ENCODE measurements around the gene ST6GALNAC3.

The ST6GALNAC3 gene

DNA sequence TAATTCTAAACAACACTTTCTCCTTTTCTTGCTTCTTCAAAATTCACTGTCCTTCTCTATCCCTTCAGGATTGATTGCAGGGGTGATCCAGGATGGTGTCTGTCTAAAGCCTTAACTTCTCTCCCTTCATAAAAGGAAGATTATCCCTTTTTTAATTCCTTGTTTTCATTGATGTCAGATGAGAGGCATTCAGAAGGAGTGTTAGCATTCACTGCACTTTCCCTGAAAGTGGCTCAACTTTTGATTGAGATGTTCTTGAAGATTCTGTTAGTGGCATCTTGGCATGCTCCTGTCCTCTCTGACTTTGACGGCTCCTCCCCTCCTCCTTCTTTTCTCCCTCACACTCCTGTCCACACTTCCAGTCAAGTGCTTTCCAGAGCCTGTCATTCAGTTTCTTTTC, 71.6 kb downstream of the ST6GALNAC3 start:
- no peak for DNase-seq

DNA sequence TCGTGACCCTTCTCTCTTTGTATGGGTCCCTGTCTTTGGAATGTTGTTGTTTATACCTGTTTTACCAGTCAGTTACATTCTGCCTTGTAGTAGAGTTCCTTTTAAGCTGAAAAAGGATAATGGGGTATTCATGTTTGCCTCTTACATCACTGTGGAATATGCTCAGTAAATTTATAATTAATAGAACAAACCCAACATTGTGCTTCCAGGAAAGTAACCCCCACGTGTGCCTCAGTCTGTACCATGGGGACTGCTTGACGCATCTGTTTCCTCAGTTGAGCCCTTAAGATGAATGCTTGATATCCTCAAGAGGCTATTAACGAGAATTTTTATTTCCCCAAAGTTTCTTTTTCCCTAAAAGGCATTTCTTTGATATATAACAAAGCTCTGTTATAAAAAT, 73.4 kb downstream of the ST6GALNAC3 start:
- DNase-seq = no peak

DNA sequence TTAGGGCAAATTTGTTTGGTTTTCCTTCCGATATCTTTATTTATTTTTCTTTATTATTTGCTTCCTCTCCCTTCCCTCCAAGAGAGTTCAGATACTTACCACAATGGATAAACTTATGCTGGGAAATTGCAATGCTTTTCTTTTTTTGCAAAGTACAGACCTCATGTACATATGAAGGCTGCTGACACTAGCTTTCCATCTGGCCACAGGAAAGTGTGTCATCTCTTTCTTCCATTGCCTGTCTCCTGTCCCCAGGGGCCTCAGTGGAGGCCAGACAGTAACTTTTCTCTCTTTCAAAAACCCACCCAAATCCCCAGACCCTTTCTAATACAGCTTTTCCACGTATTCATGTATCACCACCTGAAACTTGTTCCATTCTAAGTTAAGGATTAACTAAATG, 73.9 kb downstream of the ST6GALNAC3 start:
- DNase-seq = no peak

DNA sequence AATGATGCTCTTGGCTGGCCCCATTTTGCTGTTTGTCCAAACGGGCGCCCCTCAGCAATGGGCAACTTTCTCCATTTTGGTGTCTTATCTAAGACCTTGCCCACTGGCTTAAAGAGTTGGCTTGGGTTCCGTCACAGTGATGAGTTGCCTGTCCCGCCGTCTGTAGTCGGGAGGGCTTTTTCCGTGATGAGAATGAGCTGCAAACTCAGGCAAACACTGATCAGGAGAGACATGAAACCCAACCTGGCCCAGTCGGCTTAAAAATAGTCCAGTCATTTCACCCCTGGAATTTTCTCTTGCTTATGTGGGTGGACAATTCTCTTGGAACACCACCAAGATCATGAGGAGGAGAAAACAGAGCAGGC, 79.3 kb downstream of the ST6GALNAC3 start:
- no peak for DNase-seq

DNA sequence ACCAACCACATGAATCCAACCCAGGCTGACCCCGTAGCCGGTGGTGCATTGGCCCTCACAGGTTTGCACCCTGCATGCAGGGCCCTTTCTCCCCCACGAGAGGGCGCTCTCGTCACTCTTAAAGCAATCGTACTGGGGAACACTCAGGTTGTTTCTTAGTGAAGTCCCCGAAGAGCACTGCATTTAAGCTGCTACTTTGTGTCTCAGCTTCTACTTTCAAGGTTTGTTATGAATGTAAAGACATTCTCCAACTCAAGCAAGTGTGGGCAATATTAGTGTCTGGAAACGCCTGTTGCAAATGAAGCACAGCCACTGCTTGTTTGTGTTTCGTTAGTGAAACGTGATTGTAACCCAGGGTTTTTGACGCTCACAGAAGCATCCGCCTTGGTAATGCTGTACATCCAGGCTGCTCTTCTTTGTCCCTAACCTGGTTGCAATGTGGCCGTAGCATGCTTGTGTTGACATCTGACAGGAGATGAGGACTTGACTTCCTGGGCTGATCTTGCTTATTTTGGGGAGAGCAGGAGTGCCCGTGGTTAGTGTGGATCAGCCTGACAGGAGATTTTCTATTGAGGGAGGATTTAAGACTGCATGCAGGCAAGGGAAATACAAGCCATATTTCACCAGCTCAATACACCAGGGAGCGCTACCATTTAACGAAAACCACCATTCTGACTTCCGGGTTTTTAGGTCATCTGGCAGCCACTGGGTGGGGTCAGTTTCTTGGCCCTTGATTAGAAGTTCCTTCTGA, 79.8 kb downstream of the ST6GALNAC3 start:
- peak; percentile 82 for DNase-seq

DNA sequence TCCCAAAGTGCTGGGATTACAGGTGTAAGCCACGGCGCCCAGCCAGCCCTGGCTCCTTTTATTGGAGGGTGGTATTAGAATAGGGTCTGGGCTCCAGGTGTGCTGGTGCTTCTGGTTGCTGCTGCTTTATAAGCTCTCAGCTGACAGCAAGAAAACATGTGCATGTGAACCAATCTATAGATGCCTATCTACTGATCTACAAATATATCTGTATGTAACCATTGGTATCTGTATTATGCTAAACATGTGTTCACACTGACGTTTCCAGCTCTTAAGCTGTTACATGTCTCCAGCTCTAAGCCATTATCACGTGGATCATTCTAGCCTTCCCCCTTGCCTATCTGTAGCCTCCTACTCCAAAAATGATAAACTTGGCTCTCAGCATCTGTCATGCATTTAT, 82.4 kb downstream of the ST6GALNAC3 start:
- no peak for DNase-seq

DNA sequence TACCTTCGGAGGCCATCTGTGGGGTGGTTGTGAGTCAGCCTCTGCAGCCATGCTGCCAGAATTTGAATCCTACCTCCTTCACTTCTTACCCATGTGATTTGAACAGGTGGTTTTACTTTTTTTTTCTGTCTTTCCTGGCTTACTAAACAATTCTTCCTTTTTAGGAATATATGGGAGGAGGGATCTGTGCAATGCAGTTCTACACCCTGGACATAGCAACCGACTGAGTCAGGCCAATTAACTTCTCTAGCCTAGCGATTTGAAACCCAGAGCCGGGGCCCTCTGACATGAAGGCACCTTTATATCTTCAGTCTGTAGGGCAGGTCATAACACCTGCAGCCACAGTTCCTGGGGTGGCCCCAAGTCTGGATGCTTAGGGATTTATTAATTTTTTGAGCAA, 83.6 kb downstream of the ST6GALNAC3 start:
- no peak for DNase-seq

DNA sequence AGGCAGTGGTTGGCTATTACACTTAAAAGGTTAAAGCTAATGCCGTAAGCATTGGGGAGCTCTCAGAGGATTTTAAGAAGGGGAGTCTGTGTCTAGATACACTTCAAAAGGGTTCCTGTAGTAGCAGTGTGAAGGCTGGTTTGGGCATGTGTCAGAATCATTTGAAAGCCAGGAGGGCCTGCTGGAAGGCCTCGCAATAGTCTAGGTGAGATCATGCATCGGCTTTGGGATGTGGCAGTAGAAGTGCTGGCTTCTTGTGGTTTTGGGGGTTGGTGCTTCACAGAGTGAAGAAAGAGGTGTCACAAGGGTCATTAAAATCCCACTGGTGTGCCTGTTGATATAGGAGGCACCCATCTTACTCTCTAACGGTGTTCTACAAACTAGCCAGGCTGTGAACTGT, 85.7 kb downstream of the ST6GALNAC3 start:
- no peak for DNase-seq

DNA sequence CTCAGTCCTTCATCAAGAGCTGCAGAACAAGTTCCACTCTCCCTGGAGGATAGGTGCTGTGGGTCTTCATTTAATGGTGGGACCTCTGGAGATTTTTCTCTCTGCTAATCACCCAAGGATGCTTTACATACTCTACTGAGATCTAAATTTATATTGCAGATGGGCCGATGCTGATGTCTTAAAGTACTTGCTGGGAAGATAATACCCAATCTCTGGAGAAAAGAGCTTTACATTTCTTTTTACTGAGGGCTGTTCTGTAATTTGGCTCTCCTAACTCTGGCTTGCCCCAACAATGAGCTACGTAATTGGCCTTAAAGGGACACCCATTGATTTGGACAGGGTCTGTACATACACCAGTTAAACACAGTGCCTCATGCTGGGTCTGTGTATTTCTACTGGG, 86.9 kb downstream of the ST6GALNAC3 start:
- no peak for DNase-seq

DNA sequence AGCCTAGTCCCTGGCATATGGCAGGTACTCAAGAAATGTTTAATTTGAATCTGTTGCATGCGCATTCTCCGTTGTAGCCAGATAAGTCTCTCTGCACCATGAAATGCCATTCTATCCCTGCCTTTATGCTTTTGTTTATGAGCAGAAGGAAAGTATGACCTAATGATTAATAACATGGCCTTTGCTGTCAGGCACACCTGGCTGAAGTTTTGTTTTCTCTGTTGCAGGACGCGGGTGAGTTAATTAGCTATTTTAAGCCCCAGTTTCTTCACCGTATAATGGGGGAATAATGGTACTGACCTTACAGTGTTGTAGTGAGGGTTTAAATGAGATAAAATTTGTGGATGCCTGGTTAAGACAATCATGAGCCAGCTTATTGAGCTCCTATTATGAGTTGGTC, 87.7 kb downstream of the ST6GALNAC3 start:
- DNase-seq = no peak

DNA sequence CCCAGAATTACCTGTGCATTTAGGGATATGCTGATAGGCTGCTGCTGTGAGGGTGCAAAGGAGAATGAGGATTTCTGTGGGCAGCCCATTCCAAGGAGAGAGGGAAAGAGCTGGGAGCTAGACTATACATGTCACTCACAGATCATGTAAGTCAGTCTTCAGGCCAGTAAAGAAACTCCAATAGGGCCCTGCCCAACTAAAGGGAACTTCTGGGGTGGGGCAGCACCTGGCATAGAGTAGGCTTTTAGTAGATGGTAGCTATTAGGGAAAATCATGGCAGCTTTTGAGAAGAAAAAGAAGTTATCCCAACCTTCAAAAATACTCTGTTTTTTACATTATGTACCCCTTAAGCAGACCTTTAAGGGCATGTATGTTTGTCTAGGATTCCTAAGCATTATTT, 89.6 kb downstream of the ST6GALNAC3 start:
- no peak for DNase-seq

DNA sequence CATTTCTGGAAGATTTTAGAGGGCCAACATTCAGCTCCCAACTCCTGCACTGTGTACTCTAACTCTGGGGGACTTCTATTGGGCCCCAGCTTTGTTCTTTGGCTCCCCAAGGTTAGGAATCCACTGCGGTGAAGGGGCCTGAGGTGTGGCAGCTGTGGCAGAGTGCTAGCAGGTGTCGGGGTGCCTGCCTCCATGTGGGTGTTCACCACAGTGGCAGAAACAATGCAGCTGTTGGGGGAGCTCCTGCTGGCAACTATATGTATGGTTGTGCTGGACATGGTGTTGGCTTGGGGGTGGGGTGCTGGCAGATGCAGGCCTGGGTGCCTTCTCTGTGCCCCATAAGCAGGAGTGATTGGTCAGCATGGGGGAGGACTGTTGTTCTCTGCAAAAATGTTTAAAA, 95.5 kb downstream of the ST6GALNAC3 start:
- DNase-seq = no peak

DNA sequence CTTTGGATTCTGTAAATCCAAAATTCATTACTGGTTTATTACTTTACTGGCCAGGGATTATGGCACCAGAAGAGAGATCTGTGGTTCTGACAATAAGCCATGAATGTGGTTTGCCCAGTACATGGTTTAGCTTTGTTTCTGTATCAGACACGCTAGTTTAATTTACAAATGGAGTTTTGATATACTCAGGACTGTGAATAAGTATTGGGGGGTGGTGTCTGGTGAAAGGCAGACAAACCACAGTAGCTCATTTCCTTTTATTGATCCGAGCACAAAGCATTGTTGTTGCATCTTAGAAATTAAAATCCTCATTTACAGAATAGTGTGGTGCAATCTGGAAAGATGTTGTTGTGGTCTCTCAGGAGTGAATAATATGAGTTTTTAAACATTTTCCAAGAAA, 96.0 kb downstream of the ST6GALNAC3 start:
- DNase-seq = no peak

DNA sequence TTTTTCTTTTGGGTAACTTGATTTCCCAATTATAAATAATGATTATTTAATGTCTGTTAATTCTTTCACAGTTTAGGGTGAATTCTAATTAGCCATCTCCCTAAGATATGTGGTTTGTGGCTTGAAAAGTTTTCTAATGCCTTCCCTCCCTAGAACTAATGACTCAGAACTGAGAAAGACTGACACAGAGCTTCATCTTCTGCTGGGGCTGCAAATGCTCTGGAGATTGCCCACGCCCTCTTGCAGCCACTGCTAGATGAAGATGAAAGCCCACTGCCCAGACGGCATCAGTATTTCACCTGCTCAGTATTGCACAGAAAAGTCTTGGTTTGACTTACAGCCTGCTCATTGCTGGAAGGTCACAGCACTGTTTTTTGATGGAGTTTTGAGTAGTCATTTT, 101.5 kb downstream of the ST6GALNAC3 start:
- DNase-seq = peak; percentile 73

DNA sequence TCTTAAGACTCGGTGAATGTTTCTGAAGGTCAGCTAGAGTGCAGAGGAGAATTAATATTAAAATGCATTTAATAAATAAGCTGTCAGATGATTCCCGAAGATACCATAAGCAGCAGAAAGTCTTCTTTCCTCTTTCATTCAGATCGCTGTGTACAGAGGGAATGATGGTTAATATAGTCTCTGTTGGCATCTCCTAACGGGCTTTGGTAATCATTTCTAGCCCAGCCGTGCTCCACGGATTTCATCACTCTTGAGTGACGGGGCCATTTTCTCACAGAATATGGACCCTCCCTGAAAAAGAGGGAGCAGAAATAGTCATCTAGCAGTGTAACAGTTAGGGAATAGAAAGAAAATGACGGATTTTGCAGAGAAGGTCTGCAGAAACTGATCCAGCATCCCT, 103.1 kb downstream of the ST6GALNAC3 start:
- DNase-seq = no peak

DNA sequence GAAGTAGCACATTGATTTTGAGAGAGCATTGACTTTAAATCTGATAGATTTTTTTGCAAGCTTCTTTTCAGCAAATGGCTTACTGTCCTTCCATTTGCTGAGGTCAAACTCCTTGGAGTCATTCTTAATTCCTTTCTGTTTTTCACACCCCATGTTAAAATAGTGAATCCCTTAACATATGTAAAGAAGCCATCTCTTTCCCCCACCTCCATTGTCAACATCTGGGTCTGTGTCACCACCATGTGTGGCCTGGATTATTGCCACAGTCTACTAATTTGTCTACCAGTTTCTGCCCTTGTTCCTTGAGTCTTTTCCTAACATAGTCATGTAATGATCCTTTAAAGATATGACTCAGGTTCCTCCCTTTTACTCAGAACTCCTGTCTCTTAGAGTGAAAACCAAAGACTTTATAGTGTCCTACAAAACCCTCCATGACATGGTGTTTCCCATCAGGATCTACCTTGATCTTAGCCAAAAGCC, 104.7 kb downstream of the ST6GALNAC3 start:
- DNase-seq = no peak

DNA sequence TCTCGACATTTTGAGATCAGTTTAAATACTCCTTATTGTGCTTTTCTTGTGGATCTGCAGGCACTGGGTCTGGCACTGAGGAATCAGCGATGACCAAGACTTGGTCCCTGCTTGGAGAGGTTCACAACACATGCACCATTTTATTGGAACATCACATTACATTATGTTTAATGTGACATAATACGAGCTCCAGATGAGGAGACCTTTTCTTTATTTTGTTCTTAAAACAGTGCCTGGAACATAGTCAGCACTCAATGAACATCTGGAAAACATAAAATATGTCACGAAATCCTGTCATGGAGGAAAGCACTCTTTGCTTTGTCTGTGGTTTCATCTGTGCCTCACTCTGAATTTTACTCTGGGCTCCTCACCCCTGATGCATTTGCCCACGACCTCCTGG, 110.7 kb downstream of the ST6GALNAC3 start:
- no peak for DNase-seq

DNA sequence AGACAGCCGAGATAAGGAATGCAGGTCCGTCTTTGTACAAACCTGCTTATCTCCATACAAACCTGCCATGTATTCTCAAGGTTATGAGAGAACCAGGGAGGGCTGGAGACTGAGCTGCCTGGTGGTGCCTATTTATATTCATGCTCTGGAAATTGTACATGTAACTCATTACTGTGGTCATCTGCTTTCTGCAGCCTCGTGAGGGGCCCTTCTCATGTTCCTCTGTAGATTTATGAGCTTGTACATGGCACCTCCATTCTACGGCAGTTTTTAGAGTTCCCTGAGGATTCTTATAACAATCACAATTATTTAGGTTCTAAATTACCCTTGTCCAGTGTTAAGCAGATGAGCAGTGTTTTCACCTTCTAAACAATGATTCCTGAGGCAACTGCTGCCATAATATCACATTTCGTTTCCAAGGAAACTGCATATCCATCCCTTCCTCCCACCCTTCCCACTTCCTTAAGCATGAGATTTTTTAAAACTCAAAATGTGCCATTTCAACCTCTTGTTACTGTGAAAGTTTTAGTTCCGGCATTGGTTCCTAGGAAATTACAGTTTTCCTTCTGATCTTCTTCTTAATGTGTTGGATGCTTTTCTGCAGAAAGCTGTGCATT, 112.1 kb downstream of the ST6GALNAC3 start:
- no peak for DNase-seq

DNA sequence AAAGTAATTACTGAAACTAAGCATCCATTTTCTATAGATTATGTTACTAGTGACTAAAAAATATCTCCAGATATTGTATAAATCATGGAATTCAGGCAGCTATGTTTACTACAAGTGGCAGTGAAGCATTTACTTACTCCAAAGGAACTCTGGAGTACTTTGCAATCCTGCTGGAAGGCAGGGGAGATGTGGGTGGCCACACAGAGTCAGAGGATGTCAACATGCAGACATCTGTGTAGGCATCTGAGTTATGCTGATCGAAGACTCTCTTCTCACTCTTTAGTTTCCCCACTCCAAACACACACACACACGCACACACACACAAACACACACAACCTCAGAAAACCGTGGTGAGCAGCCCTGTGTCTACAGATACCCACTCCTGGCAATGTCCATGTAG, 112.9 kb downstream of the ST6GALNAC3 start:
- DNase-seq = no peak

DNA sequence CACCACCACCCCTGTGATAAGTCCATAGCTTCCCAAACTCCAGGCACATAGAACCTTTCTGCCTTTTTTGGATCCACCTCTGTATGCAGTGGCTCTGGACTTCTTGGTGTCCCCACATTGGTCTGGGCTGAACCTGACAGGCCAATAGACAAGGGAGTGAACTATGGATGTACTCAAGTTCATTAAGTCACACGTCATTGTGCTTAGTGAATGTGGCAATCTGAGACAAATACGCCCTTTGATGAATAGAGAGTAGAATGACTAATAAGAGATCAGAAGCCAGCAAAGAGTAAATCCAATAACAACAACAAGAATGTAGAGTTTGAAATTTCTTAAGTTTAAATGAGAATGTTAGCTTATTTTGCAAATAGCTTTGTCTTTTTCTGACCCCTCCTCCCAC, 114.8 kb downstream of the ST6GALNAC3 start:
- no peak for DNase-seq

DNA sequence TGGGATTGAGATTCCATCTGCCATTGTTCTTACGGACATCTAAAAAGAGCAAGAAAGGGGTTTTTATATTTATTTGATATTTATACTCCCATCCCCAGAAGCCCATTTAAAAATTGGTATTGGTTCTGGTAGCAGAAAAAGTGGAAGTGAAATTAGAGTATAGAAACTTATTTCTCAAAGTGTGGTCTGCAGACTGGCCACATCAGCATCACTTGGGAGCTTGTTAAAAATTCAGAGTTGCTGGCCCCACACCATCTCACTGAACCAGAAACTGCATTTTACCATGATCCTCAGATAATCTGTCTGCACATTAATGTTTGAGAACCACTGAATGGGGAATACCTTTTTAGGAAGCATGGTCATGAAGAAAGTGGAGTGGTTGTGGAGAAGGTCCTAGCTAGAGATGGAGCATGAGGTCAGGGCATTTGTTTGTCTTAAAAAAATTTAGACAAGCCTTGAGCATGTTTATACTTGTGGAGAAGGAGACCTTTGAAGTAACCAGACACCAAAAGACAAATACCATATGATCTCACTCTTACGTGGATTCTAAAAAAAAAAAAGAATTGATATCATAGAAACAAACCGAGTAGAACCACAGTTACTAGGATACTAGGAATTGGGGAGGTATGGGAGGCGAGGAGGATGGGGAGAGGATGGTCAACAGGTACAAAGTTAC, 116.3 kb downstream of the ST6GALNAC3 start:
- no peak for DNase-seq

DNA sequence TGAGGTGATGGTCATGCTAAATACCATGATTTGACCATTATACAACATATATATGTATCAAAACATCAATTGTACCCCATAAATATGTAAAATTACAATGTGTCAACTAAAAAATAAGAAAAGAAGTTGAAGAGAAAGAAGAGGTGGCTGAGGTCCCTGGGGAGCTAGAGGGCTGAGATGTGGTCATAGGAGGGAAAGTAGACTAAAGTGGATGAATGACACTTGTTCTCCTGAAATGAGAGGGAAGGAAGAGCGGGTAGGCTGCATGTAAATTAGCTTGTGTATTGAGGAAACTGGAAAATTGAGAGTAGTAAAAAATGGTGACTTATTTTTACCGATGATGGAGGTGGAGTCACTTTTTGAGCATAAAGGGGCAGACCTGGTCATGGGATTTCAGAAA, 117.0 kb downstream of the ST6GALNAC3 start:
- no peak for DNase-seq

DNA sequence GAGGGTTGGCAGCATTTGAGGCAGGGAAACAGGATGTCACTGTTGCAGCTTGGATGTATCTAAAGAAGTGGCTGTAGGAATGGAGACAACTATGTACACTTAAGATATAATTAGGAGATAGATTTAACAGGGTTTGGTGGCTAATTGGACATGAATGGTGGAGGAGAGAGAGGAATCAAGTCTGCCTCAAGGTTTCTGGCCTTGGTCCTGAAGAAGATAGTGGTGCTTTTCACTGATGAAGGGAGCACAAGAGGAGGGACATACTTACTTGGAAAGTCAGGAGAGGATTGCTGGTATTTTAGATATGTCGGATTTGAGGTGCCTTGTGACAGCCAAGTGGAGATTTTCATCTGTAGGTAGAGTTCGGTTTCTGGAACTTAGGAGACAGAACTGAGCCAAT, 123.9 kb downstream of the ST6GALNAC3 start:
- no peak for DNase-seq

DNA sequence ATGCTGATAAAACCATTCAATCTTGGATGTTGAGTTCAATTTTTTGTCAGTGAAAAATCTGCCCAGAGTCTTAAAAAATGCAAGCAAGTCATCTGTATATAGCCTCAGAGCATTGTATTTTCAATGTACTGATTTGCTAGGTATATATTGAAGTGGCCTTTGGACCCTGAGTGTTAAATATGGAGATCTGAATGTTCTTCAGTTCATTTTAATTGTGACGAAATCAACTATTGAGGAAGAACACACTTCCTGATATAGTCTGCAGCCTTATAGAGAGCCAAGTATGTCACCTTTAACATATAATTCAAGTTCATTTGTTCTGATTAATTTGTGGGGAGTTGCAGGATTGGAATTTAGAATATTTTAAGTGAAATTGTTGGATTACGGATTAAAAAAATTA, 128.1 kb downstream of the ST6GALNAC3 start:
- no peak for DNase-seq
